HG03196 (cell line): ENCODE data around the gene NYAP1.

Source experiments
- ATAC-seq: cut with Tn5 transposase; IDR thresholded peaks from one replicate; pipeline ENCODE4 v1.9.1; 2021; ENCODE audit not compliant: unreplicated experiment

Gene NYAP1

DNA sequence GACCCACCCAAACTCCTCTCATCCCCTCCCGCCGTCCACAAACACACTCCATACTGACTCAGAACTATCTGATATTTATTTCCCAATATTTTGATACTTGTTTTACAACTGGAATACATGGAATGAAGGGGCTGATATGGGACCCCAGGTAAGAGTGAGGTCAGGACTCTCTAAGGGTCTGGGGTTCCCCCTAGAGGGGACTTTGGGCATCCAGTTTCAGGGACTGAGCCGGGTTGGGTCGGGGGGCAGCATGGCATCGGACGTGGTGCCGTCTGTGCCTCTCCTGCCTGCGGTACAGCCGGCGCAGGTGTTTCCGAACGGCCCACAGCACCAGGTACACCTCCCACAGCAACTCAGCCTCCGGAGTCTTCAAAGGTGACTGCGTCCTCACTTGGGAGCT is 27.2 kb upstream of the NYAP1 start:
- no peak for ATAC-seq

DNA sequence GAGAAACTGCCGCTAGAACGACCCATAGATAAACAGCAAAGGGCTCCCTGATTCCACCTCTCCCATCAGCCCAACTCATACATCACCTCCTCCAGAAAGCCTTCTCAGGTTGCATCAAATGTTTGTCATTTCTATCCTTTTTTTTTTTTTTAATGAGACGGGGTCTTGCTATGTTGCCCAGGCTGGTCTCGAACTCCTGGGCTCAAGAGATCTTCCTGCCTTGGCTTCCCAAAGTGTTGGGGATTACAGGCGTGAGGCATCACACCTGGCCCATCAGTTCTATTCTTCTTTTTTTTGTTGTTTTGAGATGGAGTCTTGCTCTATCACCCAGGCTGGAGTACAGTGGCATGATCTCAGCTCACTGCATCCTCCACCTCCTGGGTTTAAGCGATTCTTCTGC is 26.7 kb upstream of the NYAP1 start:
- ATAC-seq = no peak

- no peak for ATAC-seq
These were observed 19.5 kb upstream of the NYAP1 start, which contains the start of gene SPACDR for GRCh38 chr7:100464210-100464660. Gene SPACDR, minus strand, starts transcription at chr7:100464260. Its CDS starts 235 bp downstream, at chr7:100464025.

- ATAC-seq = no peak
These were observed 18.9 kb upstream of the NYAP1 start for GRCh38 chr7:100464791-100465190.

- ATAC-seq = no peak
These were observed 18.4 kb upstream of the NYAP1 start for GRCh38 chr7:100465299-100465698.

- ATAC-seq = no peak
These were observed 17.9 kb upstream of the NYAP1 start for GRCh38 chr7:100465702-100466311.

DNA sequence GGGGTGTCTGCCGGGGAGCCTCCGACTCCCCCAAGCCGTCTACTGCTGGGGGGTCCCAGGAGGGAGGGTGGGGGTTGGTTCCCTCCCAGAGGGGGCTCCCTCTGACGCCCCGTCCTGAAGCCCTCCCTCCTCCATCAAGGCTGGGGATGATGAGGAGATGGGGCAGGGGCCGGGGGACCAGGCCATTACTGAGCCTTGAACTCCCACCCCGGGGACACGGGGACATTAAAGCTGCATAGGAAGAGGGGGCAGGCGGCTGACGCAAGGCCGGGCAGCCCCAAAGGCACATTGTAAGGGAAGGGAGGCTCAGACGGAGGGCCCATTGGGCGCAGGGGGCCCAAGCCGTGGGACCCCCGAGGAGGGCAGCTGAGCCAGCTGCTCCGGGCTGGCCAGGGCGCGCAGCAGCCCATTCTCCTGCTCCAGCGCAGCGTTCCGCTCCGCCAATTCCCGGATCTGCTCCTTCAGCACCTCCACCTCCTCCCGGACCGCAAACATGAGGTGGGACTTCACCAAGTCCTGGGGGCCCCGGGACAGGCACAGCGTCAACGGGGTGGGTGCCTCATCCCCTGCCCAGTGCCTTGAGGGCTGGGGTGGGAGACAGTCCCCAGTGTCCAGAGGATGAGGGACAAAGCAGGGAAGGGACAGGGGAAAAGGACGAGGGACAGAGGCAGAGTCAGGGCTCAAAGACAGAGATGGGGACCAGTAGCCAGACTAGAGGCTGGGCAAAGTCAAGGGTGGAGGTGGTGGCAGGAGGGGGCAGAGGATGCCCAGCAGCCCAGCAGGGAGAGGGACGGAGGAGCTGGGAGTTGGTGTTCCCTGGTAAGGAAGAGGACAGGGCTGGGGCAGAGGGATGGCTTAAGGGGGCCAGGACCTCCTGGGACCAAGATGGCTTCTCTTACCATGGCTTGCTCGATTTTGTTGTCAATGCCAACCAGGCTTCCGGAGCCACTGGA is 16.8 kb upstream of the NYAP1 start:
- no peak for ATAC-seq

DNA sequence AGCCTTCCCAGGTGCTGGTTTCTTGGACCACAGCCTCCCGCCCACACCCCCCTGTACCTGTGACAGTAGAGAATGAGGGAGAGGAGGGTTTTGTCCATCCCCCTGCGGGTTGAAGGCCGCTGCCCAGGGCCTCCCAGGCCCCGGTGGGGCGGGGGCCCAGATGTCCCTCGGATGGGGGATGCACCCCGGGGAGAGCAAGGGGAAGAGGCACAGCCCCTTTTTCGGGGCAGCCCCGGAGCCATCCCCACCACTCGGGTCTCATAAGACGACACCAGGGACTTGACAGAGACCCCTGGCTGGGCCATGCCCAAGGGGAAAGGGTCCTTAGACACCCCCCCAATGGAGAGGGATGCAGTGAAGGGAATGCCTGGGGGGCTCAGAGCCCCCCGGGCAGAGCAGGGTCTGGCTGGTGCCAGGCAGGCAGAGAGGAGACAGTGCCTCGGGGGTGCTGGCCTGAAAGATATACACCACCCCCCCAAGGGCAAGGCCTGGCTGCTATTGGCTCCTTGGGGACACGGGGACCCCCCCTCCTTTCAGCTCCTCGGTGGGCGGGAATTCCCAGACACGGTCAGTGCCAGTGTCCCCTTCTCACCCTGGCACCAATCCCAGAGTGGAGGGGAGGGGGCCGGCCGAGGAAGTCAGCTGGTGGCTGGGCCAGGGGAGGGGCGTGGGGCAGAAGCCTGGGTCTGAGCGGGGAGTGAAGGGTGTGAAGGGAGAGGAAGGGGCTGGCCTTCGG is 15.9 kb upstream of the NYAP1 start:
- ATAC-seq = no peak

- peak; percentile 47 for ATAC-seq
These were observed 14.3 kb upstream of the NYAP1 start for GRCh38 chr7:100469227-100470044.

- no peak for ATAC-seq
These were observed 12.7 kb upstream of the NYAP1 start for GRCh38 chr7:100471021-100471420.

GRCh38 chr7:100472121-100472851 is 11.4 kb upstream of the NYAP1 start:
- no peak for ATAC-seq

DNA sequence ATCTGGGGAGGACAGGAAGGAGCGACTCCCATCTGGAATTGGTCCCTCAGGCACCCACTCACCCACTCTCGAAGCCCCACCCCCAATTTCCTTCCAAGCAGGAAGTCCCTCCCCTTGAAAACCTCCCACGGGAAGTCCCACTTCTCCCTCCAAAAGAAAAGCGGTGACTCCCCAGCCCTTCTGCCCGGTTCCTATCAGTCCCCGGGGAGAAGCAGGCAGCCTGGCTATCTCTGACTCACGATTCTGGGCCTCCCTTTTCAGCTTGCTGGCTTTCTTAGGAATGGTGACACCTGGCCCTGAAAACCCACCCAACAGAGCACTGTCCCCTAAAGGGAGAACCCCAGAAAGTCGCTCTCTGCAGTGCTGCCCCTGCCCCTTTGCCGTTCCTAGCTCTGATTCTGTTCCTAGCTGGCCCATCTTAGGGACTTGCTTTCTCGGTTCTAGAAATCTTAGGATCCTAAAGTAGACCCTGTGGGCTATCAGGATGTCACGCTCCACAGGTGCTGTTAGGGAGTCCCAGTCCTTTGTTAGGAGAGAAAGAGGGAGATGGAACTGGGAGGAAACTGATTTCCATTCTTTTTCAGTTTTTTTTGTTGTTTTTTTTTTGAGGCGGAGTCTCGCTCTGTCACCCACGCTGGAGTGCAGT is 10.8 kb upstream of the NYAP1 start:
- no peak for ATAC-seq

DNA sequence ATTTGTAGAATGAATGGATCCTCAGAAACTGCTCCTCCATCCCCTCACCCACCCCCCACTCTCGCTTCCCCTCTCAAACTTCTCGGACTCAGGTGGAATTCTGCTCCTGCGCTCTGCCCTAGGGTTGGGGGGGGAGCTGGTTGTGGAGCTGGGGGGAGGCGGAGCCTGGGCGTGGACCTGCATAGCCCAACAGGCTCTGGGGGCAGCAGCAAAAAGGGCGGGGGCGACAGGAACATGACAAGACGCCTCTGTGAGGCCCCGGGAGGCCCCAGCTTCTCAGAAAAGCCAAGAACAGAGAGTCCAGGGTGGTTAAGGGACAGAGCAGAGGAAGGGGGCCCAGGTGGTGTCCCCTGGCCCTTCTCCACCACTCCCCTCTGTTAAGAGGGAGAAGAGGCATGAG is 8.2 kb upstream of the NYAP1 start:
- no peak for ATAC-seq

DNA sequence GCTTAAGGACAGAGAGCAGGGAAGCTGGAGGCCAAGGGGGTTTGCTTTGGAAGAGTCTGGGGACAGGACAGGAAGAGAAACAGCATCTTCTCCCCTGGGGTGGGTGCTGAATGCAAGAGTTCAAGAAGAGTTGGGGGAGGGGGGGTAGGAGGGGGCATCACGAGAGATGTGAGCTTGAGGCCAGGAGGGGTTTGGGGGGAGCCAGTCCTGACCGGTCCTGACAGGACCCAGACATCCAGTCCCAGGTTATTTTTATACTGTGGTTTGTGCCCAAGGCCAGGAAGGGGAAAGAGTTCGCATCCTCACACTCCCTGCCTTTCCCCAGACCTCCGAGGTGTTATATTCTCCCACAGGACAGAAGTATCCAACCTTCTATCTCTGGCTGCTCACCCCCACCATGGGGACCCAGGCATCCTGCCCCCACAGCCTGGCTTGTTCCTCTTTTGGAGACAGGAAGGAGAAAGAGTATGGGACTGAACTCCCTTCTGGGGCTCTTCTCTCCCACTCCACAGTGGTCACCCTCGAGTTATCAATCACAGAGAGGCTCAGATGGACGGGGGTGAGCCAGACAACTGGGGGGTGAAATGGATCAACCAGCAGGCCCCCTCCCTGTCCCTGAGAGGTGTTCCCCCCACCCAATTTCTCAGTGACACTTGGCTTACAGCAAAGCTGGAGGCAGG is 7.5 kb upstream of the NYAP1 start:
- no peak for ATAC-seq

DNA sequence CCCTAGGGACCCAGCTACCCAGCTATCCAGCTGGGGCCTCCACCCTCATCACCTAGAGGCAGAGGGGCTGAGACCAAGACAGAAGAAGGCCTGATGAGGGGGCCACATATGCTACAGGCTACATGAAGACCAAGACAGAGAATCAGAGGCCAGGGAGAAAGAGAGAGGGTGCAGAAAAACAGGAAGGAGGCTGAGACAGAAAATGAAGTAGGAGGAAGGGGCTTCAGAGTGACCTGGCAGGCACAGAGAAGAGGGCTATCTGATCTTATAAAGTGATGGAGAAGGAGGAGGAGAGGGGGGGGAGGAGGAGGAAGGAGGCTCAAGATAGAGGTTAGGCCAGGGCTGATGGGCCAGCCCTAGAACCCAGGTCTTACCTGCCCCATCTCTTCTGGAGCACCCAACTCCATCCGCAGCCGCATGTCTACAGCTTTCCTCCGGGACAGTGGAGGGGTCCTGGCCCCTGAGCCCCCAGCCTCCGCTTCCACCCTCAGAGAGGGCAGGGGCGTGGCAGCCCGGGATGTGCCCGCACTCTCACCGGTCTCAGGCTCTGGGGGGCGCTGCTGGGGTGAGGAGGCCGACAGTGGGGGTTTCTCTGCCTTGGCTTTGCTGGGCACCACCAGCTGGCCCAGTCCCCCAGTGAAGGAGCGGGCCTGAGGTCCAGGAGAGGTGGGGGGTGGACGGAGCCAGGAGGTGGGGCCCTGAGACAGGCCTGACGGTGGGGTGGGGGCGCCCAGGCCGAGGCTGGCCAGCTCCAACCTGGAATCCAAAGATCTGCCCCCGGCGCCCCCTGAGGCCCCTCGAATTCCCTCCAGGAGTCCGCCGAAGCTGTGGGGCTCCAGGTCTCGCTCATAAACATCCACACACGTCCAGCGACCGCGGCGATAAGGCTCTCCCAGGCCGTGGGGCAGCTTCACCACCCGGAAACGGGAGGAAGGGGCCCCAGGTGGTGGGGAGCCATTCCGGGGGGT is 6.5 kb upstream of the NYAP1 start:
- no peak for ATAC-seq

GRCh38 chr7:100477871-100478267 is 5.9 kb upstream of the NYAP1 start:
- no peak for ATAC-seq

- ATAC-seq = peak; percentile 50
These were observed 4.6 kb upstream of the NYAP1 start, which contains the start of gene TSC22D4 for GRCh38 chr7:100478958-100479660. Gene TSC22D4, minus strand, starts transcription at chr7:100479214. Its CDS starts 1,176 bp downstream, at chr7:100478038.
